LNCaP clone FGC (cell line): ENCODE results near the gene LBP.
"Not testable (repeated sequence)": the region's sequence is repeated elsewhere in the genome, so short reads cannot be mapped to it uniquely, and the experiment has no call there.

Experiments used
- DNase-seq: peaks from one replicate; pipeline ENCODE4 v3.0.0-alpha.2; 2011; ENCODE audit warnings: low read depth
- H3K4me3 ChIP-seq: 2 replicates; pipeline ENCODE4 v1.5.1; 2011; ENCODE audit warnings: mild to moderate bottlenecking, low read depth, low read length, control low read depth
- TF ChIP-seq, protein P1 (sequence below): IDR thresholded peaks from 2 replicates; pipeline ENCODE4 v1.5.1; 2012; ENCODE audit warnings: mild to moderate bottlenecking; ENCODE audit not compliant: control insufficient read depth, insufficient read depth; ENCODE audit errors: extremely low read depth

The LBP gene

DNA sequence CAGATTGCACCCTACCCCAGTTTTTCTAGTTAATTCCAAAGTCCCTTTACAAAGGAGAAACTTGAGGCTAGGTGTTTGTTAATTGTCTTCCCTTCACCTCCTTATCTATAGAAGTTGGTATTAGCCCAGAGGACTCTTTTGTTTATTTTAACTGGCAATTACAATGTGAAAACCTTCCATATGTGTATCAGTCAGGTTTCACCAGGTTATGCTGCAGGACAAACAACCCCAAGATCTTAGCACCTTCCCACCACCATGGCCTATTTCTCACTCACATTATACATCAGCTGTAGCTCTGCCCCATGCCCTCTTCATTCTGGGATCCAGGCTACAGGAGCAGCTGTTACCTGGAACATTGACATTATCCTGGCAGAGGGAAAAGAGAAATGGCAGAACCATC is 57.7 kb downstream of the LBP start:
- H3K4me3 ChIP-seq = no peak overlapping the region
- no peak for DNase-seq

DNA sequence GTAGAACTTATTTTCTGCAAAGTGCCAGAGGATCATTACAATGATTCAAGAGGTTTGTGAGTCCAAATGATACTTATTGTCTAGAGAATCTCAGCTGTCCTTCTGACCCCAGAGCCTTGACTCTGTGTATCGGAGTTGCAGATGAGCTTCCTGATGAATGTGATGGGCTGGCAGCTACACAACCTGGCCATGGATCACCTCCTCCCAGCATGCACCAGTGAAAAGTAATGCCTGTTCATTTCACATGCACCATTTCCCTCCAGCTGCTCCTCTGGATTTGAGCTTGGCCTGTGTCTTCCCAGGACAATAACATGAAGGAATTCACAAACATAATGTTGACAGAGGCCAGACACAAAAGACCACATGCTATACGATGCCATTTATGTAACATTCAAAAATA is 58.9 kb downstream of the LBP start:
- TF ChIP-seq, protein P1, sequence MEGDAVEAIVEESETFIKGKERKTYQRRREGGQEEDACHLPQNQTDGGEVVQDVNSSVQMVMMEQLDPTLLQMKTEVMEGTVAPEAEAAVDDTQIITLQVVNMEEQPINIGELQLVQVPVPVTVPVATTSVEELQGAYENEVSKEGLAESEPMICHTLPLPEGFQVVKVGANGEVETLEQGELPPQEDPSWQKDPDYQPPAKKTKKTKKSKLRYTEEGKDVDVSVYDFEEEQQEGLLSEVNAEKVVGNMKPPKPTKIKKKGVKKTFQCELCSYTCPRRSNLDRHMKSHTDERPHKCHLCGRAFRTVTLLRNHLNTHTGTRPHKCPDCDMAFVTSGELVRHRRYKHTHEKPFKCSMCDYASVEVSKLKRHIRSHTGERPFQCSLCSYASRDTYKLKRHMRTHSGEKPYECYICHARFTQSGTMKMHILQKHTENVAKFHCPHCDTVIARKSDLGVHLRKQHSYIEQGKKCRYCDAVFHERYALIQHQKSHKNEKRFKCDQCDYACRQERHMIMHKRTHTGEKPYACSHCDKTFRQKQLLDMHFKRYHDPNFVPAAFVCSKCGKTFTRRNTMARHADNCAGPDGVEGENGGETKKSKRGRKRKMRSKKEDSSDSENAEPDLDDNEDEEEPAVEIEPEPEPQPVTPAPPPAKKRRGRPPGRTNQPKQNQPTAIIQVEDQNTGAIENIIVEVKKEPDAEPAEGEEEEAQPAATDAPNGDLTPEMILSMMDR = no peak
- H3K4me3 ChIP-seq = no peak overlapping the region

More for the DNA sequence above, 57.7 kb downstream of the LBP start:
- TF ChIP-seq, protein P1 = no peak

DNA sequence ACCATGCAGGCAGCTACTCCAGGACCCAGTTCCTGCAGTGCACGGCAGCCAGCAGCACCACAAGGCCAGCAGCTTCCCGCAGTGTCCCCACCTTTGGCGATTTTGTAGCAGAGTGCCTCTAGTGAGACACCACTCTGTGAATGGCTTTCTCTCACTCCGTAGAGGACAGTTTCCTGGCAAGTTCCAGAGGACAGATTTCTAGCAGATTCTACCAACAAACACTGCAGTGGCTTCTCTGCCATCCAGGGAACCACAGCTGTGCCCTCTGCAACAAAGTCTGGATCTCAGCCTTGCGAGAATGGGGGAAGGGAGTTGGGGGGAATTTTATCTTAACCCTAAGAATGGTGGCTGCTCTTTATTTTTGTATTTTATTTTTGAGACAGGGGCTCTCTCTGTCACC is 60.2 kb downstream of the LBP start:
- TF ChIP-seq, protein P1 = no peak
- no peak for DNase-seq
- H3K4me3 ChIP-seq = no peak overlapping the region

More for the DNA sequence above, 58.9 kb downstream of the LBP start:
- DNase-seq = no peak

DNA sequence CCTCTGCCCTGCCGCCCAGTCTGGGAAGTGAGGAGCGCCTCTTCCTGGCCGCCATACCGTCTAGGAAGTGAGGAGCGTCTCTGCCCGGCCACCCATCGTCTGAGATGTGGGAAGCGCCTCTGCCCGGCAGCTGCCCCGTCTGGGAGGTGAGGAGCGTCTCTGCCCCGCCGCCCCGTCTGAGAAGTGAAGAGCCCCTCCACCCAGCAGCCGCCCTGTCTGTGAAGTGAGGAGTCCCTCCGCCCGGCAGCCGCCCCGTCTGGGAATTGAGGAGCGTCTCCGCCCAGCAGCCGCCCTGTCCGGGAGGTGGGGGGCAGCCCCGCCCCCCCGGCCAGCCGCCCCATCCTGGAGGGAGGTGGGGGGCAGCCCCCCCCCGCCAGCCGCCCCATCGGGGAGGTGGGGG is 61.0 kb downstream of the LBP start:
- TF ChIP-seq, protein P1 = no peak
- no peak for DNase-seq
- no peak overlapping the region for H3K4me3 ChIP-seq

DNA sequence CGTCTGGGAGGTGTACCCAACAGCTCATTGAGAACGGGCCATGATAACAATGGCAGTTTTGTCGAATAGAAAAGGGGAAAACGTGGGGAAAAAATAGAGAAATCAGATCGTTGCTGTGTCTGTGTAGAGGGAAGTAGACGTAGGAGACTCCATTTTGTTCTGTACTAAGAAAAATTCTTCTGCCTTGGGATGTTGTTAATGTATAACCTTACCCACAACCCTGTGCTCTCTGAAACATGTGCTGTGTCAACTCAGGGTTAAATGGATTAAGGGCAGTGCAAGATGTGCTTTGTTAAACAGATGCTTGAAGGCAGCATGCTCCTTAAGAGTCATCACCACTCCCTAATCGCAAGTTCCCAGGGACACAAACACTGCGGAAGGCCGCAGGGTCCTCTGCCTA is 61.5 kb downstream of the LBP start:
- H3K4me3 ChIP-seq, DNase-seq: not testable (repeated sequence)

DNA sequence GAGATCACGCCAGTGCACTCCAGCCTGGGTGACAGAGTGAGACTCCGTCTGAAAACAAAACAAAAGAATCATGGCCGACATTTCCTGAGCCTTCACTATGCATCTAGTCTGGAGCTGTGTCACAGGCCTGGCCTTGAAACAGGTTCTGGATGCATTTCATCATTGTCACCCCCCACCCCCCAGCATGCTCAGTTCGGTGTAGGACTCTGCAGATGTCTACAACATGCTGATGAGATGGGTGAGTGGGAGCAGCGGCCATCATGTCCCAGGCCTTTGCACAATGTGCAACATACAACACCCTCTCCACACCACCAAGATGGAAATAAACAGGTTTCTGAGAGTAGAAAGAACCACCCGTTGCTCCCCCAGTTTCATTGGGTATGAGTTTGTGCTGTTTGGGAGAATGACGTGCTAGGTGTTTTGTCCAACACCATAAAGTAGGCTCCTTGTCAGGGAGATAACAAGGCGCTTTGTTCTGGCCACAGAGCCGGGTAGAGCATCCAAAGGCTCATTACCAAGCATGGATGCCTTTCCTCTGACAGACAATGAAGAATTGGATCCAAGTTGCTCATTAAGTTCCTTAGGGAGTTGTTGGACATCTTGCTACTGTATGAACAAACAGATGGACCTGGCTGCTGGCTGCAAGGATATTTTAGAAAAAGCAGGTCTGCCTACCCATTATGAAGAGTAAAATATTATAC is 66.7 kb downstream of the LBP start:
- TF ChIP-seq, protein P1 = no peak
- DNase-seq = no peak
- H3K4me3 ChIP-seq = no peak overlapping the region

DNA sequence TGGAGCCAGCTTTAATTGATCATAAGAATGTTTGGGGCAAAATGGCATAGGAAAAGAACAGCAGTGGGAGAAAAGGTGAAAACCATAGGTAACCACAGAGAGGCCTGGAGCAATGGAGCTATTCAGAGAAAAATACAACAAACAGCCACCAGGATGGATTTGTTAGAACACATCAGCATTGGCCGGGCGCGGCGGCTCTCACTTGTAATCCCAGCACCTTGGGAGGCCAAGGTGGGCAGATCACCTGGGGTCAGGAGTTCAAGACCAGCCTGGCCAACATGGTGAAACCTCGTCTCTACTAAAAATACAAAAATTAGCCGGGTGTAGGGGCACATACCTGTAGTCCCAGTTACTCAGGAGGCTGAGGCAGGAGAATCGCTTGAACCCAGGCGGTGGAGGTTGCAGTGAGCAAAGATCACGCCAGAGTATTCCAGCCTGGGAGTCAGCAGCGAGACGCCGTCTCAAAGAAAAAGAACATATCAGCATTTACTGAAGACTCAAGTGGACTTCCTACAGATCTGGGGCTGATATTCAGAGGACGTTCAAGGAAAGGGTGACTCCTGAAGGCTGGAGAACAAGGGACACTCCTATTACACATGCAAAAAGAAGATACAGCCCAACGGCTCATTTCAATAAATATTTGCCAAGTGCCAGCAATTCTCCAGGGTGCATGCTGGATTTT is 68.6 kb downstream of the LBP start:
- no peak overlapping the region for H3K4me3 ChIP-seq
- DNase-seq = no peak
- TF ChIP-seq, protein P1 = no peak
